ENCODE results near the gene H2BK1. TPM values are rescaled to one million over a fixed set of nuclear protein-coding genes. Genes with fewer than 3 reads are reported as not detected.

Gene H2BK1
- total RNA-seq, 1 donor from 2014 or later, result not detected

DNA sequence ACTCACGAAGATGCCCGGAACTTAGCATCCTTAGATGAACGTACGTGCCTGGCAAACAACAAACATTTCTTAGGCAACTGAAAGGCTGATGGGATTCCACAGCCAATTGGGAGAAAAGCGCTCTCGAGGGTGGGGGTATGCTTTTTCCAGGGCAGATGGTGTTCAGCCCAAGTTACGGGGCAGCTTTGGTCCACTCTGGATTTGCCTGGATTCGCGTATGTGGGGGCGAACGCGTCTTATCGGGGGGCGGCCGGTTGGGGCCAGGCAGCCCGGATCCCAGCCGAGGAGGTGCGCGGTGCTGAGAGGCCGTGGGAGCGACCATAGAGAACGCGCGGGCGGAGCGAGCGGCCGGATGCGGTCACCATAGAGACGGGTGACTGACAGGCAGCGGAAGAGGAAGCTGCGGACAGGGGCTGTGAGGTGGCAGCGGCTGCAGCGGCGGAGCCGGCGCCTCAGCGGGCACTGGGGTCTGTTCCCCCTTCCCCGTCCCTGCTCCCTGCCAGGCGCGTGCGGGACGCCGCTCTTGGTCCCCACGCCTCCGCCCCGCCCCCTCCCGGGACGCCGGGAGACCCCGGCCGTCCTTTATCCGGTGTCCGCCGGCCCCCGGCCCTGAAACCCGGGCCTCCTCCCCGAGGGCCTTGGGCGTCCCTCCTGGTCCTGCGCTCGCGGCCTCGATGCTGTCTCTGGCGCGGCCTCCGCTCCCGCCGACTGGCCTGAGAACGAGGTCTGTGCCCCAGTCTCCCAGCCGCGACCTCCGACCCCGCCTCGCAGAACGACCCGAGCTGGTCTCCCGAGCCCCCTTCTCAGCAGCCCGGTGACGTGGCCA is 22.0 kb upstream of the H2BK1 start, which contains the start of gene CHPF2:
CHPF2 (plus strand) TSS at position 393 of the 826 bp plus-strand sequence. CDS start 1,529 bp downstream, outside the sequence.
- H3K9me3 Mint-ChIP-seq (ENCODE audit: unreplicated experiment), result no peaks in the 10 kb centered on the region
- H3K4me3 Mint-ChIP-seq (ENCODE audit: unreplicated experiment), result peak within 1 kb of the TSS; percentile 100
- TF ChIP-seq, protein P1, sequence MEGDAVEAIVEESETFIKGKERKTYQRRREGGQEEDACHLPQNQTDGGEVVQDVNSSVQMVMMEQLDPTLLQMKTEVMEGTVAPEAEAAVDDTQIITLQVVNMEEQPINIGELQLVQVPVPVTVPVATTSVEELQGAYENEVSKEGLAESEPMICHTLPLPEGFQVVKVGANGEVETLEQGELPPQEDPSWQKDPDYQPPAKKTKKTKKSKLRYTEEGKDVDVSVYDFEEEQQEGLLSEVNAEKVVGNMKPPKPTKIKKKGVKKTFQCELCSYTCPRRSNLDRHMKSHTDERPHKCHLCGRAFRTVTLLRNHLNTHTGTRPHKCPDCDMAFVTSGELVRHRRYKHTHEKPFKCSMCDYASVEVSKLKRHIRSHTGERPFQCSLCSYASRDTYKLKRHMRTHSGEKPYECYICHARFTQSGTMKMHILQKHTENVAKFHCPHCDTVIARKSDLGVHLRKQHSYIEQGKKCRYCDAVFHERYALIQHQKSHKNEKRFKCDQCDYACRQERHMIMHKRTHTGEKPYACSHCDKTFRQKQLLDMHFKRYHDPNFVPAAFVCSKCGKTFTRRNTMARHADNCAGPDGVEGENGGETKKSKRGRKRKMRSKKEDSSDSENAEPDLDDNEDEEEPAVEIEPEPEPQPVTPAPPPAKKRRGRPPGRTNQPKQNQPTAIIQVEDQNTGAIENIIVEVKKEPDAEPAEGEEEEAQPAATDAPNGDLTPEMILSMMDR (IDR thresholded peaks at IDR 0.05), result no peak
- peak; percentile 94 for DNase-seq (ENCODE audit: extremely low spot score, unreplicated experiment)
- peak within 1 kb of the TSS; percentile 98 for H3K27ac Mint-ChIP-seq (ENCODE audit: unreplicated experiment)
- H3K4me1 Mint-ChIP-seq (ENCODE audit: unreplicated experiment), result peaks cover 36% of the 10 kb centered on the region
- H3K27me3 Mint-ChIP-seq (ENCODE audit: unreplicated experiment), result no peaks in the 10 kb centered on the region
- H3K36me3 Mint-ChIP-seq (ENCODE audit: unreplicated experiment), result peaks cover 6% of the 10 kb centered on the region

DNA sequence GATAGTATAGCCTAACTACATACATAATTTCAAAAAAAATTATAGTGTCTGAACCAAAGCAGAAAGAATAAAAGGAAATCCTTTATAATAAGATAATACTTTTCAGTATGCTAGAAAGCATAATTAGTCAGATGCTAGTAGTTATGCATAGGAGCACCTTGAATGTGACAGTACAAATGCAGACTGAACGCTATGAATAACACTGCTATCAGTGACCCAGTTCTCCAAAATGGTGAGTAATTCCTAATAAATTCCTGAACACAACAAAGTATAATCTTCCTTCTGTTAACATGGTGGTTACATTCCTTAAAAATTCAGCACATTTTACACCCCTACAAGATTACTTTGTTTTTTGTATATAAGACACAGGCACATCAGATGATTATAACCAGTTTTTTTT is 20.8 kb upstream of the H2BK1 start:
- DNase-seq (ENCODE audit: extremely low spot score, unreplicated experiment), result no peak
- Mint-ChIP-seq H3K4me1 (ENCODE audit: unreplicated experiment) (peaks cover 48% of the 10 kb centered on the region), H3K36me3 (ENCODE audit: unreplicated experiment) (peaks cover 2% of the 10 kb centered on the region), H3K4me3 (ENCODE audit: unreplicated experiment) (peak overlapping the region; percentile 11), H3K27me3 (ENCODE audit: unreplicated experiment) (no peaks in the 10 kb centered on the region), H3K27ac (ENCODE audit: unreplicated experiment) (no peak overlapping the region), H3K9me3 (ENCODE audit: unreplicated experiment) (no peaks in the 10 kb centered on the region)
- TF ChIP-seq, protein P1 (IDR thresholded peaks at IDR 0.05), result no peak

DNA sequence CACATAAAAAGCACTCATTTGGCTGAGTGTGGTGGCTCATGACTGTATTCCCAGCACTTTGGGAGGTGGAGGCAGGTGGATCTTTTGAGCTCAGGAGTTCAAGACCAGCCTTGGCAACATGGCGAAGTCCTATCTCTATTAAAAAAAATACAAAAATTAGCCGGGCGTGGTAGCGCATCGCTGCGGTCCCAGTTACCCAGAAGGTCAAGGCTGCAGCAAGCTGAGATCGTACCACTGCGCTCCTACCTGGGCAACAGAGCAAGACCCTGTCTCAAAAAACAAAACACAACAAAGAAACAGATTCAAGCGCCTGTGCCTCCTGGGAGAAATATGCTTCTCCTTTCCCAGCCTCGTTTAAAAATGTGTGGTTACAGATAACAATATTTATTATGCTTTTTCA is 19.0 kb upstream of the H2BK1 start:
- Mint-ChIP-seq H3K4me3 (ENCODE audit: unreplicated experiment) (no peak overlapping the region), H3K36me3 (ENCODE audit: unreplicated experiment) (peaks cover 8% of the 10 kb centered on the region), H3K27me3 (ENCODE audit: unreplicated experiment) (no peaks in the 10 kb centered on the region), H3K27ac (ENCODE audit: unreplicated experiment) (no peak overlapping the region), H3K4me1 (ENCODE audit: unreplicated experiment) (peaks cover 53% of the 10 kb centered on the region), H3K9me3 (ENCODE audit: unreplicated experiment) (no peaks in the 10 kb centered on the region)
- DNase-seq (ENCODE audit: extremely low spot score, unreplicated experiment), result no peak
- TF ChIP-seq, protein P1 (IDR thresholded peaks at IDR 0.05), result no peak

DNA sequence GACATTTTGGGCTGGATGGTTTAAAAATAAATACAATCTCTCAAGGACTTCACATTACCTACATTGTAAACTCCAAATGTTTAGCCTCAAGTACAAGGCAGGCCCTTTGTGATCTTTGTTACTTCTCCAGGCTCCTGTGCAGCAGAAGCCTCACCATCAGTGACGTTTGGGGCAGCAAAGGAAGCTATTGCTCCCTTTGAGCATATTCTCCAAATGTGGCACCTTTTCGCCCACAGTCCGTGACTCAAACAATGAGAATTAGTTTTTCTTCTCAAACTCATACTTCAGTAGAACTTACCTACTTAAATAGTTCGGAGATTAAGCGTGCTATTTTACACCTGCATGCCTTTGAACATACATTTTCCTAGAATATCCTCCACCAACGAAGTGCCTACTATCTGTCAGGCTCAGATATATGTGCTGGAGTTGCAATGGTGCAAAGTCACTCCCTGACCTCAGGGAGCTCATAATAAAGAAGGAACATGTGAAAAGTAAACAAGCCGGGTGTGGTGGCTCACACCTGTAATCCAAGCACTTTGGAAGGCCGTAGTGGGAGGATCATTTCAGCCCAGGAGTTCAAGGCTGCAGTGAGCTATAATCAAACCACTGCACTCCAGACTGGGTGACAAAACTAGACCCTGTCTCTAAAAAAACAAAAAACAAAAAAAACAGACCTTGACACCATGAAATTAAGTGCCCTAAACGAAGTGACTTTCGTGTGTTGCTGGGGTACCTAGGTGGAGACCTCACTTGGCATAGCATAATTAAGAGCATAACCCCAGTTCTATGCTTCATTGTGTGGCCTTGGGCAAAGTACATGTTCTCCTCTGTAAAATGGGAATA is 18.0 kb upstream of the H2BK1 start:
- H3K9me3 Mint-ChIP-seq (ENCODE audit: unreplicated experiment), result no peaks in the 10 kb centered on the region
- peaks cover 43% of the 10 kb centered on the region for H3K4me1 Mint-ChIP-seq (ENCODE audit: unreplicated experiment)
- peak overlapping the region; percentile 99 for H3K27ac Mint-ChIP-seq (ENCODE audit: unreplicated experiment)
- H3K36me3 Mint-ChIP-seq (ENCODE audit: unreplicated experiment), result peaks cover 13% of the 10 kb centered on the region
- H3K27me3 Mint-ChIP-seq (ENCODE audit: unreplicated experiment), result no peaks in the 10 kb centered on the region
- peak overlapping the region; percentile 100 for H3K4me3 Mint-ChIP-seq (ENCODE audit: unreplicated experiment)
- DNase-seq (ENCODE audit: extremely low spot score, unreplicated experiment), result no peak
- TF ChIP-seq, protein P1 (IDR thresholded peaks at IDR 0.05), result no peak

Data from osteocyte (in vitro differentiated cells).